Measurements from ENCODE around the gene OLR1. TPM values are rescaled to one million over a fixed set of nuclear protein-coding genes. Genes with fewer than 3 reads are reported as not detected.

The OLR1 gene
- total and polyA plus RNA-seq, 2 of the 4 experiments (the other 2 are of a cell fraction), result 3.2 to 4.1 TPM

- Histone ChIP-seq H4K91ac (ENCODE audit: insufficient read depth, low read depth, low read length) (no peak overlapping the region), H3K9me3 (ENCODE audit: control insufficient read depth, insufficient read depth, low read length) (no peaks in the 10 kb centered on the region), H3K18ac (ENCODE audit: low read depth, low read length) (no peak overlapping the region), H2BK20ac (ENCODE audit: low read depth, low read length) (no peak overlapping the region), H3K4me3 (ENCODE audit: insufficient read depth, low read depth, low read length) (no peak overlapping the region), H3K4me2 (ENCODE audit: low read depth, low read length) (no peak overlapping the region), H3K9me1 (ENCODE audit: insufficient read depth, low read length) (no peaks in the 10 kb centered on the region), H3K27me3 (ENCODE audit: control insufficient read depth, insufficient read depth, low read length) (peaks cover 5% of the 10 kb centered on the region; the same call in 1 of the 2 replicates), H3K56ac (ENCODE audit: extremely low read depth, insufficient read depth, low read length) (no peak overlapping the region), H2AK5ac (ENCODE audit: low read depth, low read length) (no peak overlapping the region), H3K9ac (ENCODE audit: low read depth, low read length) (no peak overlapping the region), H4K5ac (ENCODE audit: low read depth, low read length) (no peak overlapping the region), H3K36me3 (ENCODE audit: control insufficient read depth, insufficient read depth, low read length) (no peaks in the 10 kb centered on the region), H2BK120ac (ENCODE audit: low read depth, low read length) (no peak overlapping the region), H3K4ac (ENCODE audit: low read depth, low read length) (no peak overlapping the region), H3K14ac (replicated peaks; ENCODE audit: low read depth, low read length) (no peak overlapping the region), H3K23ac (ENCODE audit: low read depth, low read length) (no peak overlapping the region), H4K8ac (ENCODE audit: low read depth in 2 of 2, low read length in 2 of 2) (no peak overlapping the region), H2BK5ac (ENCODE audit: low read depth, low read length, poor library complexity, severe bottlenecking) (no peak overlapping the region), H3K27ac (ENCODE audit: insufficient read depth, low read length) (no peak overlapping the region), H4K20me1 (ENCODE audit: insufficient read depth, low read length) (no peaks in the 10 kb centered on the region), H2AFZ (replicated peaks; ENCODE audit: low read length, poor library complexity) (no peak overlapping the region), H3K79me1 (ENCODE audit: low read depth in 1 of 2, low read length in 2 of 2) (no peaks in the 10 kb centered on the region), H2AK9ac (replicated peaks; ENCODE audit: low read depth, low read length, poor library complexity) (no peak overlapping the region), H3K4me1 (ENCODE audit: control insufficient read depth, insufficient read depth, low read length) (no peaks in the 10 kb centered on the region), H2BK15ac (ENCODE audit: low read depth, low read length) (no peak overlapping the region)
- DNase-seq (no peak), ATAC-seq (ENCODE audit: low read depth) (no peak)
- intact Hi-C loops (cut with micrococcal nuclease), result no loop called here
- in situ Hi-C loops (cut with MboI; ENCODE audit: low sequenced_read_pairs), result no loop called here
- dilution Hi-C loops (cut with HindIII; ENCODE audit: low sequenced_read_pairs, unreplicated experiment), result no loop called here
- CTCF ChIA-PET, result no interaction called here
- TF ChIP-seq RAD21 (IDR thresholded peaks at IDR 0.05; ENCODE audit: low read length) (no peak), NFE2L2 (IDR thresholded peaks at IDR 0.05; ENCODE audit: low read depth, low read length) (no peak)
- BruUV-seq (replicated peaks), result no TSS peak
- POLR2A ChIA-PET (ENCODE audit: unreplicated experiment), result no interaction called here
- no CpG with 5 or more reads among the region's 1 CpG for WGBS, 2 experiments (ENCODE audit: extremely low coverage in 2 of 2, insufficient read length in 1 of 2)
These were observed 45.5 kb downstream of the OLR1 start for GRCh38 chr12:10126413-10126812.

Data from IMR-90 (cell line).